ENCODE measurements around the gene PEG3.

- TF ChIP-seq CTCF (conservative IDR thresholded peaks at IDR 0.05; ENCODE audit: low read depth, low read length): no peak
- no peak for TF ChIP-seq EZH2 (IDR thresholded peaks at IDR 0.05; ENCODE audit: borderline replicate concordance, low read depth, low read length, poor library complexity, severe bottlenecking)
These were observed at the start of gene PEG3, which contains the start of gene ZIM2 for GRCh38 chr19:56840451-56841192.

All from A673 (cell line).